K562 (cell line): Measurements from ENCODE around the gene UNC50. TPM values are rescaled to one million over a fixed set of nuclear protein-coding genes. Genes with fewer than 3 reads are reported as not detected.

Experiments
- ATAC-seq: fragments of 200-7000 bp; cut with Tn5 transposase; 3 replicates; pipeline ENCODE4 v1.9.1; 2020; ENCODE audit warnings: moderate library complexity
- BruUV-seq: library from RNA; stranded (reverse); fragments of 400-500 nt; replicated peaks from 2 replicates; lab custom pipeline; 2021; lab: Mats Ljungman, UMichigan
- CTCF ChIA-PET: fragments of 300-600 bp; formaldehyde crosslinking; extraction: SDS; loops from one replicate; lab custom pipeline; 2021; ENCODE audit warnings: low intra/inter-chr PET ratio; lab: Yijun Ruan, JAX
- POLR2A ChIA-PET: fragments of 300-600, 350-650 bp; sonication (Branson Sonifier 250); formaldehyde crosslinking; extraction: SDS; loops from one replicate; lab custom pipeline; 2021; ENCODE audit warnings: antibody characterized with exemption, inconsistent platforms; lab: Yijun Ruan, JAX
- DNase-seq, 4 experiments: peaks; one replicate each; pipeline versions ENCODE4 v3.0.0 to v3.0.0-alpha.2; 2011 to 2018; ENCODE audit warnings: low spot score in 3 of 4, mixed read lengths in 3 of 4; ENCODE audit errors: extremely low read depth in 1 of 4
- FAIRE-seq: peaks from 2 replicates; lab custom pipeline; 2011; peaks lifted over from hg19 to GRCh38; lab: Jason Lieb, UNC
- H2AFZ ChIP-seq: 2 replicates; pipeline ENCODE4 v1.6.0; 2011; ENCODE audit warnings: low read depth, low read length, control low read depth, inconsistent platforms
- H3K27ac ChIP-seq: fragments of 200-600 bp; 3 replicates; pipeline ENCODE4 v1.8.0; 2011; ENCODE audit warnings: low read depth, mild to moderate bottlenecking, control low read depth, inconsistent platforms, low read length, moderate library complexity, mixed read lengths; ENCODE audit errors: extremely low read depth
- H3K27me3 ChIP-seq, 2 experiments: fragments of 300-600 bp in 1 of 2; 2 replicates in 1 of 2; 3 replicates in 1 of 2; pipeline versions ENCODE4 v1.6.0 to v1.8.0; 2011; ENCODE audit warnings: inconsistent platforms in 2 of 2, low read length in 2 of 2, mild to moderate bottlenecking in 1 of 2, mixed read lengths in 1 of 2, moderate library complexity in 1 of 2; ENCODE audit not compliant: control insufficient read depth in 2 of 2, insufficient read depth in 2 of 2
- H3K36me3 ChIP-seq: fragments of 300-600 bp; 3 replicates; pipeline ENCODE4 v1.8.0; 2011; ENCODE audit warnings: mild to moderate bottlenecking, low read length, inconsistent platforms; ENCODE audit not compliant: control insufficient read depth, insufficient read depth
- H3K4me1 ChIP-seq, 2 experiments: fragments of 200-600 bp in 1 of 2; replicated peaks in 1 of 2; 2 replicates in 1 of 2; 3 replicates in 1 of 2; pipeline versions ENCODE4 v1.5.1 to v1.8.0; 2011; ENCODE audit warnings: inconsistent platforms in 2 of 2, low read length in 2 of 2, mild to moderate bottlenecking in 1 of 2, mixed read lengths in 1 of 2, moderate library complexity in 1 of 2; ENCODE audit not compliant: control insufficient read depth in 2 of 2, insufficient read depth in 2 of 2
- H3K4me2 ChIP-seq: 2 replicates; pipeline ENCODE4 v1.6.1; 2011; ENCODE audit warnings: low read length, control low read depth, inconsistent platforms, mixed read lengths; ENCODE audit not compliant: insufficient read depth
- H3K4me3 ChIP-seq: fragments of 200-600 bp; sonication (generic), shearing (Covaris generic); 2 replicates; pipeline ENCODE4 v1.5.1; 2016; ENCODE audit warnings: control low read depth, inconsistent platforms
- H3K79me2 ChIP-seq: fragments of 200-600 bp; 3 replicates; pipeline ENCODE4 v1.8.0; 2011; ENCODE audit warnings: low read length, inconsistent platforms; ENCODE audit not compliant: control insufficient read depth, insufficient read depth
- H3K9ac ChIP-seq, 2 experiments: 2 replicates each; pipeline versions ENCODE4 v1.6.0 to v1.6.1; 2011; ENCODE audit warnings: low read depth in 2 of 2, low read length in 2 of 2, control low read depth in 1 of 2, inconsistent platforms in 1 of 2, mild to moderate bottlenecking in 1 of 2, mixed read lengths in 1 of 2; ENCODE audit not compliant: insufficient read depth in 1 of 2
- H3K9me1 ChIP-seq: one replicate; pipeline ENCODE4 v1.6.0; 2011; ENCODE audit warnings: inconsistent platforms, mild to moderate bottlenecking, low read length, moderate library complexity; ENCODE audit not compliant: control insufficient read depth, insufficient read depth
- H3K9me3 ChIP-seq: replicated peaks from 2 replicates; pipeline ENCODE4 v1.5.1; 2011; ENCODE audit warnings: low read depth, low read length, inconsistent platforms; ENCODE audit not compliant: control insufficient read depth, insufficient read depth
- H4K20me1 ChIP-seq: replicated peaks from 2 replicates; pipeline ENCODE4 v1.6.1; 2011; ENCODE audit warnings: low read length, inconsistent platforms, mixed read lengths; ENCODE audit not compliant: control insufficient read depth, insufficient read depth
- CAMTA2 ChIP-seq: fragments of 250-450 bp; sonication (Bioruptor Pico); conservative IDR thresholded peaks from 2 replicates; pipeline ENCODE4 v1.5.1; 2022
- CREB3L1 ChIP-seq: fragments of 450-650 bp; IDR thresholded peaks from 2 replicates; pipeline ENCODE4 v1.6.1; 2014; ENCODE audit warnings: low read depth, mild to moderate bottlenecking, moderate library complexity, borderline replicate concordance
- E2F3 ChIP-seq: fragments of 250-450 bp; sonication (Bioruptor Pico); IDR thresholded peaks from 2 replicates; pipeline ENCODE4 v1.4.0; 2020; ENCODE audit warnings: mild to moderate bottlenecking
- MTF1 ChIP-seq: fragments of 250-450 bp; sonication (Bioruptor Pico); IDR thresholded peaks from 2 replicates; pipeline ENCODE4 v1.9.0; 2021; ENCODE audit warnings: moderate library complexity, mild to moderate bottlenecking, inconsistent platforms, borderline replicate concordance
- NR2C2 ChIP-seq, 2 experiments: fragments of 200-800 bp in 1 of 2; sonication (Bioruptor generic) in 1 of 2; sonication (generic) in 1 of 2; formaldehyde crosslinking in 1 of 2; IDR thresholded peaks; 2 replicates each; pipeline versions ENCODE4 v1.6.1 to v1.8.0; 2016 to 2022; ENCODE audit warnings: mild to moderate bottlenecking in 1 of 2, missing compliant biosample characterization in 1 of 2, missing genetic modification characterization in 1 of 2, missing genetic modification reagents in 1 of 2
- PHF20 ChIP-seq: fragments of 450-650 bp; IDR thresholded peaks from 2 replicates; pipeline ENCODE4 v1.6.1; 2018; ENCODE audit not compliant: partially characterized antibody
- PKNOX1 ChIP-seq: fragments of 450-650 bp; IDR thresholded peaks from 2 replicates; pipeline ENCODE4 v1.6.1; 2016
- SRSF3 ChIP-seq: fragments of 200-400 bp; formaldehyde crosslinking; IDR thresholded peaks from 2 replicates; pipeline ENCODE4 v1.6.1; 2016; ENCODE audit warnings: mild to moderate bottlenecking, low read length, moderate library complexity; ENCODE audit not compliant: insufficient read depth
- TAF15 ChIP-seq: fragments of 200-400 bp; formaldehyde crosslinking; IDR thresholded peaks from 2 replicates; pipeline ENCODE4 v1.6.1; 2017; ENCODE audit warnings: mild to moderate bottlenecking, low read depth, low read length, moderate library complexity
- TFAP4 ChIP-seq: sonication (generic); formaldehyde crosslinking; IDR thresholded peaks from 2 replicates; pipeline ENCODE4 v1.8.0; 2022; ENCODE audit warnings: missing genetic modification reagents, mild to moderate bottlenecking, moderate library complexity, borderline replicate concordance
- ZNF3 ChIP-seq: fragments of 250-450 bp; sonication (Bioruptor Pico); IDR thresholded peaks from 2 replicates; pipeline ENCODE4 v1.5.0; 2021; ENCODE audit warnings: mild to moderate bottlenecking, moderate library complexity
- ZNF436 ChIP-seq: fragments of 250-450, 450-650 bp; sonication (Bioruptor Pico); formaldehyde crosslinking; IDR thresholded peaks from 2 replicates; pipeline ENCODE4 v1.7.0; 2020; ENCODE audit warnings: mild to moderate bottlenecking
- WGBS: fragments of 100-300 bp; shearing (Covaris generic); methylation state at CpG from one replicate; pipeline ENCODE4 v1.1.6; 2016; ENCODE audit warnings: low coverage, mixed read lengths; ENCODE audit not compliant: insufficient coverage; ENCODE audit errors: missing lambda C conversion rate; 5-methylcytosine and 5-hydroxymethylcytosine counted together
- in situ Hi-C: fragments of 300-500 bp; cut with MboI; formaldehyde crosslinking; loops from 4 replicates; pipeline ENCODE4 v1.15.0; 2018; ENCODE audit warnings: inconsistent platforms, mixed read lengths
- intact Hi-C: fragments of 100-400 bp; cut with micrococcal nuclease; formaldehyde crosslinking; loops from 2 replicates; pipeline ENCODE4 v1.14.2; 2022
- polyA plus RNA-seq, 8 experiments: library from polyadenylated mRNA; depleted of rRNA in 4 of 8; stranded (reverse) in 5 of 8; unstranded in 3 of 8; fragments of >200 nt; fragmentation: Nextera tagmentation in 2 of 8; fragmentation: Illumina TruSeq in 1 of 8; extraction: Ambion mirVana in 2 of 8; extraction: Trizol in 1 of 8; gene quantifications; 2 replicates each; pipeline versions ENCODE4 v1.2.1 to v1.2.3, GENCODE V29; 2011 to 2014; ENCODE audit warnings: inconsistent platforms in 1 of 8, missing spikeins in 1 of 8
- total RNA-seq, 7 experiments: library from RNA; depleted of rRNA in 6 of 7; stranded (reverse); fragments of >200 nt in 6 of 7; fragmentation: Illumina TruSeq in 2 of 7; extraction: Trizol in 2 of 7; gene quantifications; 2 replicates each; pipeline versions ENCODE4 v1.2.1 to v1.2.3, GENCODE V29; 2011 to 2021; ENCODE audit warnings: low replicate concordance in 1 of 7

The UNC50 gene
- total and polyA plus RNA-seq, 9 of the 15 experiments (the other 6 are each of a cell fraction or from before 2014, with no cell fraction given) = 30.0 to 52.9 (median 35.9) TPM

- H3K9ac ChIP-seq = peak overlapping the region in 1 of 2 experiments; percentile 23; a peak in 1 of 4 replicates
- no peak for DNase-seq
- in situ Hi-C loops (no loop called here), intact Hi-C loops (no loop called here)
- peak overlapping the region; percentile 86 for H2AFZ ChIP-seq
- POLR2A ChIA-PET = interaction anchor here (0.6 to 2.0 kb wide), 9 partner anchors 10 to 167 kb away, joined by 3 to 11 read pairs (median 5); no protein-coding TSS in a partner anchor
- FAIRE-seq = no peak
- H3K9me1 ChIP-seq = no peaks in the 10 kb centered on the region
- WGBS = 85% methylated on average over 3 of the region's 3 CpGs
- no peak for TF ChIP-seq MTF1
- no peak for TF ChIP-seq ZNF3 (CRISPR knock-in tag)
- TF ChIP-seq TFAP4 (CRISPR knock-in tag) = no peak
- no peak for TF ChIP-seq CAMTA2 (CRISPR knock-in tag)
- TF ChIP-seq TAF15 = no peak
- no peak for TF ChIP-seq SRSF3
- TF ChIP-seq ZNF436 (CRISPR knock-in tag) = no peak
- no peak for TF ChIP-seq PKNOX1
- TF ChIP-seq PHF20 = no peak
- no peak for TF ChIP-seq E2F3 (CRISPR knock-in tag)
- no peak for TF ChIP-seq CREB3L1
- TF ChIP-seq NR2C2 (CRISPR knock-in tag; IDR thresholded peaks at IDR 0.05) = no peak
- no peak for TF ChIP-seq NR2C2 (tag; IDR thresholded peaks at IDR 0.05)
- H3K27me3 ChIP-seq = no peaks in the 10 kb centered on the region
- H3K36me3 ChIP-seq = peaks cover 26% of the 10 kb centered on the region
- no TSS peak for BruUV-seq
- no peaks in the 10 kb centered on the region for H3K79me2 ChIP-seq
- H3K4me3 ChIP-seq = no peak overlapping the region
- no peak for ATAC-seq
- H3K9me3 ChIP-seq = no peaks in the 10 kb centered on the region
- peak overlapping the region; percentile 84 for H3K27ac ChIP-seq
- no peaks in the 10 kb centered on the region for H4K20me1 ChIP-seq
- peak overlapping the region; percentile 9; the same call in 1 of the 2 replicates for H3K4me2 ChIP-seq
- peaks cover 15 to 24% of the 10 kb centered on the region in 2 experiments for H3K4me1 ChIP-seq
- CTCF ChIA-PET = no interaction called here
These were observed 48.8 kb upstream of the UNC50 start for GRCh38 chr2:98559581-98559980.
